Kidney (tissue), 14 donors: Measurements from ENCODE around the gene OR51V1. TPM values are rescaled to one million over a fixed set of nuclear protein-coding genes. Genes with fewer than 3 reads are reported as not detected.

Experiments
- DNase-seq, 5 donors: peaks; one replicate each; pipeline ENCODE4 v3.0.0-alpha.2; 2013 to 2020
- FAIRE-seq: peaks from 2 replicates; lab custom pipeline; 2012; peaks lifted over from hg19 to GRCh38; lab: Jason Lieb, UNC
- H3K27ac ChIP-seq, 2 donors: one replicate each; pipeline ENCODE4 v1.7.0; 2013; ENCODE audit warnings: low read depth in 2 of 2, low read length in 2 of 2, inconsistent platforms in 1 of 2
- H3K27me3 ChIP-seq: one replicate; pipeline ENCODE4 v1.7.1; 2013; ENCODE audit warnings: low read length, inconsistent platforms; ENCODE audit not compliant: control insufficient read depth, insufficient read depth
- H3K36me3 ChIP-seq, 3 donors: one replicate each; pipeline versions ENCODE4 v1.7.0 to v1.7.1; 2013; ENCODE audit warnings: low read length in 3 of 3, control low read depth in 1 of 3, inconsistent platforms in 1 of 3; ENCODE audit not compliant: insufficient read depth in 3 of 3, control insufficient read depth in 2 of 3
- H3K4me1 ChIP-seq, 3 donors: one replicate each; pipeline versions ENCODE4 v1.7.0 to v1.7.1; 2013; ENCODE audit warnings: low read length in 3 of 3, inconsistent platforms in 1 of 3, low read depth in 1 of 3; ENCODE audit not compliant: control insufficient read depth in 2 of 3, insufficient read depth in 2 of 3
- H3K4me3 ChIP-seq, 3 donors: one replicate each; pipeline versions ENCODE4 v1.7.0 to v1.8.1; 2013; ENCODE audit warnings: low read length in 3 of 3, control low read depth in 1 of 3, inconsistent platforms in 1 of 3
- H3K9ac ChIP-seq, 3 donors: one replicate each; pipeline versions ENCODE4 v1.7.0 to v1.7.1; 2013; ENCODE audit warnings: low read length in 3 of 3, control low read depth in 1 of 3, inconsistent platforms in 1 of 3
- H3K9me3 ChIP-seq, 3 donors: one replicate each; pipeline versions ENCODE4 v1.7.0 to v1.7.1; 2013; ENCODE audit warnings: low read length in 3 of 3, control low read depth in 1 of 3, inconsistent platforms in 1 of 3; ENCODE audit not compliant: control insufficient read depth in 2 of 3, insufficient read depth in 1 of 3
- intact Hi-C: fragments of 100-400 bp; cut with DNase I; formaldehyde crosslinking; loops from one replicate; pipeline ENCODE4 v1.11.1; 2022
- polyA plus RNA-seq: library from polyadenylated mRNA; stranded (reverse); fragments of 350-450 nt; fragmentation: Illumina TruSeq; extraction: RNeasy Lipid Tissue Mini Kit (QIAGEN cat#74804); gene quantifications from one replicate; pipeline ENCODE4 v1.2.3, GENCODE V29; 2014; ENCODE audit warnings: low read depth, low replicate concordance; ENCODE audit not compliant: insufficient read depth
- total RNA-seq: library from RNA; stranded (reverse); fragmentation: NEBNext Ultra II Directional; extraction: Animal tissue kit (Norgen Biotek cat#: 25700); gene quantifications from one replicate; pipeline ENCODE4 v1.2.1, GENCODE V29; 2021
- TF ChIP-seq, protein P1 (sequence below): IDR thresholded peaks from 3 replicates; pipeline ENCODE4 v1.5.1; 2012; ENCODE audit warnings: mild to moderate bottlenecking, moderate library complexity, borderline replicate concordance; ENCODE audit not compliant: insufficient read depth; ENCODE audit errors: extremely low read depth
- donor health status: control.
- donor health status: control.
- donor health status: control.
- donor health status: control.
- donor health status: control.
- donor health status: DM: yes; HTN: yes; CAD: no.
- donor health status: Normal renal cell carcinoma (clear cell type).

Gene OR51V1
- total and polyA plus RNA-seq, 2 donors from 2014 or later: not detected

DNA sequence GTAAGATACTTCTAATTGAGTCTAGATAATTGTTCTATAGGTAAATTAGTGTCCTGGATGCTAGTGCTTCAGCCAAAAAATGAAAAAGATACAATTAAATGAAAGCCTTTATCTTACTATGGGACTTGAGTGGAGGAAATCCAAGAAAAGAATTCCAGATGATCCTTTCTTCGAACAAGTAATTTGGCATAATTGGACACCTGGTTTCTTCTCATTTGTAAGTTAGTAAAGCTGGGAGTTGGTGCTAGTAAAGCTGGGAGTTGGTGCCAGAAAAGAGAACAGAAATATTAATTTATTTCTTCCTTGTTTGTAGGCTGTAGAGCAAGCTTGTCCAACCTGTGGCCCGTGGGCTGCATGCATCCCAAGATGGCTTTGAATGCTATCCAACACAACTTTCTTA lies 12.3 kb downstream of the OR51V1 start:
- no peak for FAIRE-seq
- Histone ChIP-seq H3K9me3 (peaks cover 0 to 5% (median 0%) of the 10 kb centered on the region in 3 donors), H3K27ac (no peak overlapping the region), H3K27me3 (no peaks in the 10 kb centered on the region), H3K4me3 (no peak overlapping the region), H3K4me1 (no peaks in the 10 kb centered on the region), H3K36me3 (no peaks in the 10 kb centered on the region), H3K9ac (no peak overlapping the region)
- intact Hi-C loops: no loop called here
- TF ChIP-seq, protein P1, sequence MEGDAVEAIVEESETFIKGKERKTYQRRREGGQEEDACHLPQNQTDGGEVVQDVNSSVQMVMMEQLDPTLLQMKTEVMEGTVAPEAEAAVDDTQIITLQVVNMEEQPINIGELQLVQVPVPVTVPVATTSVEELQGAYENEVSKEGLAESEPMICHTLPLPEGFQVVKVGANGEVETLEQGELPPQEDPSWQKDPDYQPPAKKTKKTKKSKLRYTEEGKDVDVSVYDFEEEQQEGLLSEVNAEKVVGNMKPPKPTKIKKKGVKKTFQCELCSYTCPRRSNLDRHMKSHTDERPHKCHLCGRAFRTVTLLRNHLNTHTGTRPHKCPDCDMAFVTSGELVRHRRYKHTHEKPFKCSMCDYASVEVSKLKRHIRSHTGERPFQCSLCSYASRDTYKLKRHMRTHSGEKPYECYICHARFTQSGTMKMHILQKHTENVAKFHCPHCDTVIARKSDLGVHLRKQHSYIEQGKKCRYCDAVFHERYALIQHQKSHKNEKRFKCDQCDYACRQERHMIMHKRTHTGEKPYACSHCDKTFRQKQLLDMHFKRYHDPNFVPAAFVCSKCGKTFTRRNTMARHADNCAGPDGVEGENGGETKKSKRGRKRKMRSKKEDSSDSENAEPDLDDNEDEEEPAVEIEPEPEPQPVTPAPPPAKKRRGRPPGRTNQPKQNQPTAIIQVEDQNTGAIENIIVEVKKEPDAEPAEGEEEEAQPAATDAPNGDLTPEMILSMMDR: no peak
- DNase-seq: no peak

DNA sequence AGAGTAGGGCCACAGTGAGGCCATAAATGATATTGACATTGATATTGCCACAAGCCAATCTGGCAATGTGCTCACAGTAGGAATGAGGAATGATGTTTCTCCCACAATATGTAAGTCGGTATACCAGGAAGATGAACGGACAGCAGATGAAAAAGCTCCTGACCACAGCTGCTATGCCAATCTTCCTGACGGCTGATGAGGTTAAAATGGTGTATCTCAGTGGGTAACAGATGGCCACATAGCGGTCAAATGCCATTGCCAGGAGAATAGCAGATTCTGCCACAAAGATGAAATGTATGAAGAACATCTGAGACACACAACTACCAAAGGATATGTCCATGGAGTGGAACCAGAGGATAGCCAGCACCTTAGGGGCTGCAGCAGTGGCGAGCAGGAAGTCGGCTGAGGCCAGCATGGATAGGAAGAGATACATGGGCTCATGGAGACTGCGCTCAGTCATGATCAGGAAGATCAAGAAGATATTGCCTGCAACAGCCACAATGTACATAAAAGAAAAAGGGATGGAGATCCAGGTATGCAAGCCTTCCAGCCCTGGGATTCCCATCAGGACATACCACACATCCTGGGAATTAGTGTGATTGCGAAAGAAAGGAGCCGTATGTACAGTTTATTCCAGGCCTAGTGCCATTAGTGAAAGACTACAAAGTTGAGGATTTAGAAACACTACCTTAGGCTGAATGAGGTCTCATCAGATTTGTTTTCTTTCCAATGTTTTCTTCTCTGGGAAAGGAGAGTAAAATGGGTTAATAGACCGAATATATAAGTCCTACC lies 22.2 kb downstream of the OR51V1 start:
- no peak for DNase-seq
- no peak overlapping the region for H3K27ac ChIP-seq
- no peak overlapping the region for H3K9ac ChIP-seq
- TF ChIP-seq, protein P1: no peak
- no peaks in the 10 kb centered on the region for H3K27me3 ChIP-seq
- H3K9me3 ChIP-seq: no peaks in the 10 kb centered on the region
- no peak overlapping the region for H3K4me3 ChIP-seq
- no peak for FAIRE-seq
- intact Hi-C loops: no loop called here
- H3K4me1 ChIP-seq: no peaks in the 10 kb centered on the region
- no peaks in the 10 kb centered on the region for H3K36me3 ChIP-seq

DNA sequence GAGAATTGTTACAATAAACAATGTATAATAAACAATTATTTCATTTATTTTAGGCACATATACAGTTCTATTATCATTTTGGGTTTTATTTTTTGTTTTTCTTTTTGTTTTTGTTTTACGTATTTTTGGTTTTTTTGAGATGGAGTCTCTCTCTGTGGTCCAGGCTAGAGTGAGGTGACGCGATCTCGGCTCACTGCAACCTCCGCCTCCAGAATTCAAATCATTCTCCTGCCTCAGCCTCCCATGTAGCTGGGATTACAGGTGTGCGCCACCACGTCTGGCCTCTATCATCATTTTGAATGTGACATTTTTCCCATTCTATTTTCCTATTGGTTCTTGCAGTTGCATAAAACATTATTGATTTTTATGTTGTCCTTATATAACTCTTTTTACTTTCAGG lies 25.5 kb downstream of the OR51V1 start:
- no peak overlapping the region for H3K27ac ChIP-seq
- DNase-seq (no peak), FAIRE-seq (no peak)
- H3K27me3 ChIP-seq: no peaks in the 10 kb centered on the region
- intact Hi-C loops: no loop called here
- no peaks in the 10 kb centered on the region for H3K9me3 ChIP-seq
- TF ChIP-seq, protein P1: no peak
- no peaks in the 10 kb centered on the region for H3K36me3 ChIP-seq
- H3K4me1 ChIP-seq: no peaks in the 10 kb centered on the region
- no peak overlapping the region for H3K4me3 ChIP-seq
- no peak overlapping the region for H3K9ac ChIP-seq
